ACC112 (cell line): Measurements from ENCODE around the gene CDH18.

Source experiments
- H2AFZ ChIP-seq: fragments of 200-600 bp; sonication (generic); one replicate; pipeline ENCODE4 v1.6.0; 2017; ENCODE audit warnings: antibody characterized with exemption, low read length; ENCODE audit not compliant: unreplicated experiment
- H3K27ac ChIP-seq: fragments of 200-600 bp; sonication (generic); 2 replicates; pipeline ENCODE4 v1.5.1; 2014; ENCODE audit warnings: low read depth, mild to moderate bottlenecking, antibody characterized with exemption, low read length, moderate library complexity
- H3K27me3 ChIP-seq: fragments of 200-600 bp; sonication (generic); 2 replicates; pipeline ENCODE4 v1.6.1; 2014; ENCODE audit warnings: mild to moderate bottlenecking, antibody characterized with exemption, low read length, moderate library complexity, mixed read lengths; ENCODE audit not compliant: insufficient read depth
- H3K36me3 ChIP-seq: fragments of 200-600 bp; sonication (generic); 2 replicates; pipeline ENCODE4 v1.6.1; 2016; ENCODE audit warnings: mild to moderate bottlenecking, antibody characterized with exemption, low read length, moderate library complexity, mixed read lengths; ENCODE audit not compliant: insufficient read depth
- H3K4me1 ChIP-seq: fragments of 200-600 bp; sonication (generic); one replicate; pipeline ENCODE4 v1.6.1; 2016; ENCODE audit warnings: low read length, mixed read lengths; ENCODE audit not compliant: insufficient read depth, unreplicated experiment, control insufficient read depth
- H3K4me3 ChIP-seq: fragments of 200-600 bp; sonication (generic); 2 replicates; pipeline ENCODE4 v1.5.1; 2014; ENCODE audit warnings: mild to moderate bottlenecking, low read depth, low read length
- H3K79me2 ChIP-seq: fragments of 200-600 bp; sonication (generic); one replicate; pipeline ENCODE4 v1.6.0; 2016; ENCODE audit warnings: low read length; ENCODE audit not compliant: control insufficient read depth, unreplicated experiment, insufficient read depth

CDH18 gene

GRCh38 chr5:19900269-19900668, 87.7 kb downstream of the CDH18 start:
- no peaks in the 10 kb centered on the region for H3K79me2 ChIP-seq
- H2AFZ ChIP-seq: no peak overlapping the region

GRCh38 chr5:19891658-19892057, 96.3 kb downstream of the CDH18 start:
- Histone ChIP-seq H2AFZ (peak overlapping the region; percentile 44), H3K79me2 (no peaks in the 10 kb centered on the region), H3K4me3 (peak overlapping the region; percentile 12; the same call in 1 of the 2 replicates), H3K27ac (peak overlapping the region; percentile 73), H3K4me1 (peaks cover 41% of the 10 kb centered on the region), H3K36me3 (no peaks in the 10 kb centered on the region), H3K27me3 (no peaks in the 10 kb centered on the region)

More at GRCh38 chr5:19900269-19900668, 87.7 kb downstream of the CDH18 start:
- Histone ChIP-seq H3K27ac (no peak overlapping the region), H3K36me3 (no peaks in the 10 kb centered on the region), H3K4me1 (peaks cover 11% of the 10 kb centered on the region), H3K4me3 (no peak overlapping the region), H3K27me3 (no peaks in the 10 kb centered on the region)

GRCh38 chr5:19886123-19886917, 101.7 kb downstream of the CDH18 start:
- peak overlapping the region; percentile 42 for H3K4me3 ChIP-seq
- H3K36me3 ChIP-seq: no peaks in the 10 kb centered on the region
- peak overlapping the region; percentile 49 for H3K27ac ChIP-seq
- peak overlapping the region; percentile 45 for H2AFZ ChIP-seq
- H3K27me3 ChIP-seq: no peaks in the 10 kb centered on the region
- peaks cover 23% of the 10 kb centered on the region for H3K4me1 ChIP-seq
- no peaks in the 10 kb centered on the region for H3K79me2 ChIP-seq

GRCh38 chr5:19885040-19885824, 102.8 kb downstream of the CDH18 start:
- Histone ChIP-seq H3K4me1 (peaks cover 17% of the 10 kb centered on the region), H2AFZ (peak overlapping the region; percentile 45), H3K4me3 (no peak overlapping the region), H3K79me2 (no peaks in the 10 kb centered on the region), H3K27me3 (no peaks in the 10 kb centered on the region), H3K36me3 (no peaks in the 10 kb centered on the region), H3K27ac (no peak overlapping the region)

- Histone ChIP-seq H3K27ac (no peak overlapping the region), H3K27me3 (no peaks in the 10 kb centered on the region), H3K4me3 (no peak overlapping the region), H2AFZ (no peak overlapping the region), H3K36me3 (no peaks in the 10 kb centered on the region), H3K4me1 (peaks cover 11% of the 10 kb centered on the region), H3K79me2 (no peaks in the 10 kb centered on the region)
Measured at GRCh38 chr5:19880859-19881436, 107.1 kb downstream of the CDH18 start.

- no peak overlapping the region for H3K27ac ChIP-seq
- H3K4me3 ChIP-seq: no peak overlapping the region
- no peak overlapping the region for H2AFZ ChIP-seq
- H3K36me3 ChIP-seq: no peaks in the 10 kb centered on the region
- H3K27me3 ChIP-seq: no peaks in the 10 kb centered on the region
- peaks cover 9% of the 10 kb centered on the region for H3K4me1 ChIP-seq
- no peaks in the 10 kb centered on the region for H3K79me2 ChIP-seq
Measured at GRCh38 chr5:19880458-19880857, 107.5 kb downstream of the CDH18 start.

- H3K4me3 ChIP-seq: no peak overlapping the region
- H3K36me3 ChIP-seq: no peaks in the 10 kb centered on the region
Measured at GRCh38 chr5:19874811-19875210, 113.2 kb downstream of the CDH18 start.

GRCh38 chr5:19866090-19866450, 121.9 kb downstream of the CDH18 start:
- Histone ChIP-seq H3K27ac (no peak overlapping the region), H3K79me2 (no peaks in the 10 kb centered on the region), H3K36me3 (no peaks in the 10 kb centered on the region), H3K4me3 (no peak overlapping the region), H3K4me1 (no peaks in the 10 kb centered on the region), H3K27me3 (no peaks in the 10 kb centered on the region), H2AFZ (no peak overlapping the region)

More at GRCh38 chr5:19874811-19875210, 113.2 kb downstream of the CDH18 start:
- Histone ChIP-seq H3K79me2 (no peaks in the 10 kb centered on the region), H3K27ac (no peak overlapping the region), H3K27me3 (no peaks in the 10 kb centered on the region), H3K4me1 (no peaks in the 10 kb centered on the region), H2AFZ (no peak overlapping the region)

GRCh38 chr5:19865336-19866089, 122.5 kb downstream of the CDH18 start:
- Histone ChIP-seq H3K27me3 (no peaks in the 10 kb centered on the region), H3K27ac (no peak overlapping the region), H3K4me1 (no peaks in the 10 kb centered on the region), H3K4me3 (no peak overlapping the region), H3K79me2 (no peaks in the 10 kb centered on the region), H2AFZ (no peak overlapping the region), H3K36me3 (no peaks in the 10 kb centered on the region)

GRCh38 chr5:19862711-19863110, 125.3 kb downstream of the CDH18 start:
- Histone ChIP-seq H3K27ac (no peak overlapping the region), H3K4me3 (no peak overlapping the region), H3K36me3 (no peaks in the 10 kb centered on the region), H3K27me3 (no peaks in the 10 kb centered on the region), H3K4me1 (no peaks in the 10 kb centered on the region), H3K79me2 (no peaks in the 10 kb centered on the region), H2AFZ (no peak overlapping the region)
